Activated T-cell treated with anti-CD3 and anti-CD28 coated beads for 1 hour (primary cell): ENCODE data around the gene ZNF22.

Experiments
- DNase-seq: peaks from one replicate; pipeline ENCODE4 v3.0.0-alpha.2; 2020; ENCODE audit warnings: low read depth

Gene ZNF22

GRCh38 chr10:44965104-44965503, 35.6 kb upstream of the ZNF22 start:
- no peak for DNase-seq

DNA sequence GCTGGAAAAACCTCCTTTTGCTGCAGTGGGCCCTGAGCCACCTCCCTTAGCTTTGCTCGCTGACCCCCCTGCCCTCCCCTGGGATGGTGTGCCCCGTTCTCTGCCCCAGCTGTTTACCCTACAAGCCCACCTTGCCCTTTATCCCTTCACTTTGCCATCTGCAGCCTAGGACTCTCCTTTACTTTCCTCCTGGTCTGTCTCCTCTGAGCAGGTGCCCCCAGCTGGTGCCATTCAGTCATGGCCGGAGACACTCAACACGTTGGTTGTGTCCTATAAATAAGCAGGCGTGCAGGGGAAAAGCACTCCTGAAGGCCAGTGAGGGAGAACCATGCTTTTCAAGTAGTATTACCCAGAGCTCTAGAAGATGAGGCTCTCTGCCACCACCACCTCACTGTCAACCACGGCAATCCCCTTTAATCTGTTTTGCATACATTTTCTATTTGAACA, 35.0 kb upstream of the ZNF22 start:
- no peak for DNase-seq

DNA sequence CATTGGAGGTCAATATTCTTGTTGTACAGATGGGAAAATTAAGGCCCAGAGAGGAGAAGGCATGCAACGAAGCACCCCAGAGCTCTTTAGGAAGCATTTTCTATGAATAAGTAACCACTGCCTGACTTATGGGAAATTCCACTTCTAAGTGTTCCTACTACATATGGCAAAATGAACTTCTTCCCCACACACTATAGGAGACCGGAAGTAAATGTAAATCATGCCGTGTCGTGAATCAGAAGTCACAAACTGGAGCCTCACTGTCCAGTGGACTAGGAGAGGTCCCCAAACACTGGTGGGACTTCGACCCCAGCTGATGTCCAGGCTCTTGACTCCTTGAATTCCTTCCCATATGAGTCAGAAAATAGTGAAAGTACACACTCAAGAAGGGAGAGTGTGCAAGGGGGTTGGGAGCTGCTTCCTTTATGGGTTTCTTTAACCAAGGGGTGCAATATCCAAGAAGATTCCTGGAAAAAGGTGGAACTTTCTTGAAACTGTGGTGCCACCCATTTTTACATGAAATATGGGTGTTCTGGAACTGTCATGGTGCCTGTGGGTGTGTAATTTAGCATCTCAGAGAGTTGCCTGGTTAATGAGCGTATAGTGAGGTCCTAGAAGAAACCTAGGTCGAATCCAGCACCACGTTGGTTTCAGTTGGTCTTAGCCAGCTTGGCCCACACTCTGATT, 34.5 kb upstream of the ZNF22 start:
- no peak for DNase-seq

GRCh38 chr10:44966816-44967509, 33.8 kb upstream of the ZNF22 start:
- no peak for DNase-seq

GRCh38 chr10:44967616-44968015, 33.1 kb upstream of the ZNF22 start:
- no peak for DNase-seq

DNA sequence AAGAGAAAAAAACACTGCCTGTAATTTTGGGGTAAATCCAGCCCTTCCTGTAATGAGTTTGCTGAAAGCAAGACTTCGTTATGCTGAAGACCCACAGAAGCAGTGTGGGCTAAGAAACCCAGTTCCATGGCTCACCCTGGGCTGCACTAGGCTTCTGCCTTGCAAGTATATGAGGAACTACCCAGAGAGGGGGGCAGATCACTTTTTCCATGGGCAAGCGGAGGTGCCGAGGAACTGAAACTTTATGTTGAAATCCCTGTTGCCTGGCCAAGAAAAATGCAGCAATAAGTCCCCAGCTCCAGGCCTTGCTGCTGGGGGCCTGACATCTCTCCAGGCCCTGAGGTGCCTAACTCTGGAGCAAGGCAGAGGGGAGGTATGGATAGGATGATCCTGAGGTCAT, 32.6 kb upstream of the ZNF22 start:
- no peak for DNase-seq

DNA sequence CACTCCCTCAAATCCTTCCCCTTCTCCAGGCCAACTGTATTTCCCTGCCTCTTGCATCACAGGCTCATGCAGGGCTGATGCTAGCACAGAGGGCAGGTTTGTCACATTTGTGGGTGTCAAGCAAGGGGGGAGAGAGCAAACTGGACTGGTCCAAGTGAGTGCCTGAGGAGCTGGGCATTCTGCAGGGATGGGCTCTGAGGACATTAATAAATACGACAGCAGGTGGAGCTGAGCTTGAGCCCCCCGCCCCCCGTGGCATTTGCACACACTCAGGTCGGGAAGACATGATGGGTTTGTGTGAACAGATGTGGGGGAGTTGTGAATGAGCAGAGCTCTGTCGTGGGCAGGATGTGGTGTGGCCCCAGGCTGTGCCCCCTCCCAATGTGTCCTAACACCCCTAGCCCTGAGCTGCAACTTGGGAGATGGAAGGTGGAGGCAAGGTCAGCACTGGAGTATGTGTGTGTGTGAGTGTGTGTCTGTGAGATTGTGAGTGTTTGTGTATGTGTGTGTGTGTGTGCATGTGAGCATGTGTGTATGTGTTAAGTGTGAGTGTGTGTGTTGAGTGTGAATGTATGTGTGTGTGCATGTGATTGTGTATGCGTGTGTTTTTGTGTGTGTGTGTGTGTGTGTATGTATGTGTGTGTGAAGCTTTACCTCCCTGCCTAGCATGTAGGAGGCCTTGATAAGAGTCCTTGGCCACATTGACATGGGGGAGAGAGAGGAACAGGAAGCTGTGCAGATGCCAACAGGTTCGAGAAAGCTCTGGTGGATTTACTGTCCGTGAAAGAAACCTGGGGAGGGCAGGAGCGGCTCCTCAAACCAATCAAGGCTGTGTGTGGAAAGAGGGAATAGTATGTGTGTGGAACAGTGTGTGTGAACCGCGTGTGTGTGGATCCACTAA, 32.0 kb upstream of the ZNF22 start:
- no peak for DNase-seq

- no peak for DNase-seq
Observed at GRCh38 chr10:44969854-44970253, 30.9 kb upstream of the ZNF22 start.

- no peak for DNase-seq
Observed at GRCh38 chr10:44970812-44971395, 29.8 kb upstream of the ZNF22 start.

GRCh38 chr10:44971434-44971833, 29.3 kb upstream of the ZNF22 start:
- DNase-seq = no peak

DNA sequence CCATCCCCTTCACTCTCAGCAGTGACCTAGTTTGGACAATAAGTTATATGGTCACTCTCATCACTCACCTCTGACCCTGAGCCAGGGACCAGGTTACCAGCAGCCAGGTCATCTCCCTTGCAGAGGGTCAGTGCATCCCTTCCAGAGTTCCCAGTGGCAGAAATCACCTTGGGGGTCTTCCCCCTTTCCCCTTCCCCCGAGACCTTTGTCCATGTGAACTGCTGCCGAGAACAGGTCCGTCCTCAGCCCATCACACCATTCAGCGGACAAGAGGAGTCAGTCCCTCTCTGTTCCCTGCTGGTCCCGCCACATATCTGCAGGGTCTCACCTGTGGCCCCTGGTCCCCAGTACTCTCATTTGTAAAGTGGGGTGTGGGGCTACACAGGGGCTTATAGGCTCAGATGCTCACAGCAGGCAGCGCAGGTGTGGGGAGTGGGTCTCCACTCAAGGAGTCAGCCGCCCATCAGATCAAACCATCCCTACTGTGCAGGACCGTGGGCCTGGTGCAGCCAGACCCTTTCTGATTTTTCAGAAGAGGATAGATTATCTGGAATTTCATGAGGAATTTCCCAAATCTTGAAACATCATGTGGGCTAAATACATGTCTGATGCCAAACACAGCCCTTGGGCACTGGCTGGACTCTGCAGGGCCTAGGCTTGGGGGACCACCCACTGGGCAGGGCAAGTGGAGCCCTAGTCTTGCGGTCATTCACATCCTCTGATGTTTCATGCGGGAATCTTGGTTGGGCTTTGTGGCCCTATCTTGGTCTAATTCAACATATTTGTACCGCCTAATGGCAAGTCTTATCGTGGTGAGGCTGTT, 28.6 kb upstream of the ZNF22 start:
- no peak for DNase-seq

- DNase-seq = no peak
Observed at GRCh38 chr10:44972874-44973306, 27.8 kb upstream of the ZNF22 start.

DNA sequence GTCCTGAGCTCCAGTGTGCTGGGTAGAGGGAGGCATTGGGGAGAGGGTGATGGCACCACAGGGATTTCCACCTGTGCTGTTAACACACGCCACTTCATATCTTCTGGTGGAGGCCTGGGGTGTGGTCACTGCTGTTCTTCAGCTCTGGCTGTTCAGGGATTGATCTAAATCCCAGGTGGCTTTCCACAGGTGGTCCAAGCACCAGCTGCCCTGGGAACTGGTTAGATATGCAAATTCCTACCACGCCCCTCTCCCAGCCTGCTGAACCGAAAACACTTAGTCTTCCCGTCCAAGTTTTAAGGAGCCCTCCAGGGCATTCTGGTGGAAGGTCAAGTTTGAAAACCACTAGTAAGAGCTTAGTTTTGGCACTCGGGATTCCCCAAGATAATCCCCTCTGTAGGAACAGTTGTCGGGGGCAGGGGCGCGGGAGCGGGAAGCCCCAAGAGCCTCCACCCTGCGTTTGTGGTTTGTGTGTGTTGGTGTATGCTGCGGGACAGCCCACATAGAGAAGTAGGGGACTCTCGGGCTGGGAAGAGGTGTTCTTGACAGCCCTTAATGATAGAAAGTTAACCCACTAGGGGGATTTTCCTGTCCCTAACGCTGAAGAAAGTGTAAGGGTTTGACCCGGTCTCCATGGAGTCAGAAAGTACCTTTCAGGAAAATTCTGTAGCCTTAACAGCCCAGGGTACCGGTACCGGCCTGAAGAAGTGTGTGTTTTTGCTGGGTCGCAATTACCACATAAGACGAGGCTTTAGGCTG, 27.2 kb upstream of the ZNF22 start:
- no peak for DNase-seq

- DNase-seq = no peak
Observed at GRCh38 chr10:44974082-44974627, 26.6 kb upstream of the ZNF22 start.

GRCh38 chr10:44974628-44975430, 25.9 kb upstream of the ZNF22 start:
- peak; percentile 60 for DNase-seq

DNA sequence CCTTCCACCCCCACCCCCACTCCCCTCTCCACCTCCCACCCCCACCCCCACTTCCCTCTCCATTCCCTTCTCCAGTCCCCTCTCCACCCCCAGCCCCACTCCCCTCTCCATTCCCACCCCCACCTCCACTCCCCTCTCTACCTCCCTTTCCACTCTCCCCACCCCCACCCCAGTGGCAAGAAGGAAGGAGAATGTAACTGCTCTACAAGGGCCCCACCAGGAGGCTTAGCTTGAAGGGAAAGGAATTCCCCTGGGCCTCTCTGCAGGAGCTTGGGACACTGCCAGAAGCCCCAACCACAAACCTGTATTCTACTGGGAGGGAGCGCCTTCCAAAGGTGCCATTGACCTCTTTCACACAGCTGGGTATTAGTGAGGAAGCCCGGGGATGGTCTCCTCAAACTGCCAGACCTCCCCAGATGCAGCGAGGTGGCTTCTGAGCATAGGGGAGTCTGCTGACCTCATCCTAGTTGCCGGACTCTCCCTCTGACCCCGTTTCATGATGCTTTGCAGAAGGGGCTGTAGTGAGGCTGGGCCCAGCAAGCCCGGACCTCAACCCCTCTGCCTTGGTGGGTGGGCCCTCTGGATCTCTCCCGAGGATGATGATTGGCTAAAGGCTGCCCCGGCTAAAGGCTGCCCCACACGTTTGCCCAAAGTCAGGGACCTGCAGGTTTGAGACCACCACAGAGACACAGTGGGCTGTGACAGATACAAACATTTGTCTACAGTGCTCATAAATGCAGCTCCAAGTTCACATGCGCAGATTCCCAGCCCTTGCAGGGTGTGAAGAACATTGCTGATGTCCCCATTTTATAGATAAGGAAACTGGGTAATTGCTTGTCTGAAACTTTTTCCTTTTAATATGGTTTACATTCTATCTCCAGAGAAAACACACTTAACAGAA, 25.0 kb upstream of the ZNF22 start:
- DNase-seq = no peak

DNA sequence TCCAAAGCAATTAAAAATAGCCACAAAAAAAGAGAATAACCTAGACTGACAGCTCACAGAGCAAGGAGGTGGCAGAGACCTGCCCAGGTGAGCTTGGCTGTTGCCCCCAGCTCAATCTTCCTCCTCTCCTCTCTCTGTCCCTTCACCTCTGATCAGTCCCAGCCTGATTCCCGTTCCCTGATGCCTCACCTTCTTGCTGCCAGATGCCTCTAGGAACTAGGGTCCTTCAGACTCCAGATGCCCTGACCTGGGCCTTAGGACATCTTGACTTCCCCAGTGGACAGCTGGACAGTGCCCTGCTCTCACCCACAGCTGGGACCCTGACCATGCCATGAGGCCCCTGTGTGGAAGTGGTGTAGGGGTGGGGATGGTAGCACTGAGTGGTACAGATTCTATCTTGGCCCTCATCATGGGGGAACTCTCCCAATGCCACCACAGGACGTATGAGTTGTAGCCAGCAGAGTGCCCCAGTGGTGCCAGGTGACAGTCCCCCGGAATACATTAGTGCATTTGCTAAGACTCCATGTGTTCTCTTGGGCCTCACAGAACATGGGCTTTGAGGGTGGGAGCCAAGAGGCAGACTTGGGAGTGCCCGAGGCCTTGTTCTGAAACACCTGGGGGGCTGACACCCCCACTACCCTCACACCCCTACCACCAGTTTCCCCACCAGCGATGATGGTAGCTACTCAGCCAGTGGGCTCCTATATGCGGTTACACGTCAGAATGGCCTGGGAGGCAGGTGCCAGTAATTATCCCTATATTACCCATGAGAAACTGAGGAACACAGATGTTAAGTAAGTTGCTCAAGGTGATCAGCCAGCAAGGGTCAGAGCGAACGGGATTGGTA, 24.1 kb upstream of the ZNF22 start:
- no peak for DNase-seq
